Mucosa of gallbladder (tissue), 1 donor: ENCODE data around the gene RNF215. TPM values are rescaled to one million over a fixed set of nuclear protein-coding genes. Genes with fewer than 3 reads are reported as not detected.

ENCODE experiments used
- DNase-seq: peaks from one replicate; pipeline ENCODE4 v3.0.0-alpha.2; 2020; ENCODE audit warnings: low spot score
- total RNA-seq: library from RNA; stranded (reverse); gene quantifications from one replicate; pipeline ENCODE4 v1.2.1, GENCODE V29; 2021
- donor health status: DM: no; HTN: no; CAD: no.

Gene RNF215
- total RNA-seq, result 31.2 TPM

DNA sequence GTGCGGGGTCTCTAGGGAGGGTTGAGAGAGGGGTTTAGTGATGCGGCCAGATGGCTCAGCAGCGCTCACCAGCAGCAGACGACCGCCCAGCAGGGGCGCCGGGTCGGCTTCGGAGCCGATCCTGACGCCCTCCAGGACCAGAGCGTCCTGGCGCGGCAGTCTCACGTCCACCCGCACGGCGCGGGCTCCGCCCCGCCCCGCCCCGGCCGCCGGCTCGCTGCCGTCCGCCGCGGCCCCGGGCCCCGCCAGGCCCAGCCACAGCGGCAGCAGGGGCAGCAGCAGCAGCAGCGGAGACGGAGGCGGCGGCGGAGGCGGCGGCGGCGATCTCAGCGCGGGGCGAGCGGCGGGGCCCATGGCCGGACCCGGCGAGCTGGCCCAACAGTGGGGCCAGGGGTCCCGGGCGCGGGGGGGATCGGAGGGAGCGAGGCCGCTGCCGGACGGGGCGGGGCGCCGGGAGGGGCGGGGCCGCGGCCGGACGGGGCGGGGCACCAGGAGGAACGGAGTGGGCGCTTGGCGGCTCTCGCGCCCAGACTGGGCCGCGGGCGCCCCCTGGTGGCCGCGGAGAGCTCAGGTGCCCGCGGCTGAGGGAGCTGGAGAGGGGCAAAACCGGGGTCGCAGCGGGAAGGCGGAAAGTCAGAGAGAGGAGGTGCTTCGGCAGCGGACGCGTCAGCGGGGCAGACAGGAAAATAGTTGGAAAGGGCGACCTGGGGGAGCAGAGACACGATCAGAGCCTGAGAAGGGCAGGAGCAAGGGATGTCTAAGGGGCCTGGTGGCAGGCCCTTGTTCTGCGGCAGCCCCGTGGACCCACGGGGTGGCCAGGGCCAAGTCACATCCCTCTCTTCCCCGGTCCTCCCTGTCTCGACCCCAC is at the start of gene RNF215:
RNF215 (minus strand) TSS at position 452 of the 868 bp plus-strand sequence; CDS start at position 354, 98 bp downstream.
- peak; percentile 74 for DNase-seq

GRCh38 chr22:30436196-30436595 is 49.0 kb upstream of the RNF215 start:
- DNase-seq, result no peak

GRCh38 chr22:30435674-30436126 is 48.5 kb upstream of the RNF215 start:
- DNase-seq, result peak; percentile 65

DNA sequence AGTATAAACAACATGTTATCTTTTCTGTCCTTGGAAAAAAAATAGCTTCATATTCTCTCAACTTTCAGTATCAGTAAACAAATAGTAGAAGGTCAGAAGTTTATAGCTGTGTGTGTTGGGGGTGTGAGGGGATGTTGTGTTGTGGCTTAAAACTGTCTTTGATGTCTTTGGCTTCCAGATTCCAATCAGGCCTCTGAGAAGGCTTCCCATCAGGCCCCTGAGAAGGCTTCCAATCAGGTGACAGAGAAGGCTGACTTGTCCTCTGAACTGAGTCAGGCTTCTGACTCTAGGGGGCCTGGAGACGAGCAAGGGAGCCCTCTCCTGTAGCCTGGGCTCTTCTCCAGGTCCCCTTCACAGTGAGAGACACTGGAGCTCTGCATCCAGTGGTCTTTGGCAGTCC is 47.6 kb upstream of the RNF215 start:
- no peak for DNase-seq

GRCh38 chr22:30433773-30434172 is 46.6 kb upstream of the RNF215 start:
- no peak for DNase-seq

- DNase-seq, result no peak
Measured at GRCh38 chr22:30433227-30433626, 46.0 kb upstream of the RNF215 start.

- no peak for DNase-seq
Measured at GRCh38 chr22:30432520-30432919, 45.3 kb upstream of the RNF215 start.

- DNase-seq, result no peak
Measured at GRCh38 chr22:30432096-30432495, 44.9 kb upstream of the RNF215 start.

DNA sequence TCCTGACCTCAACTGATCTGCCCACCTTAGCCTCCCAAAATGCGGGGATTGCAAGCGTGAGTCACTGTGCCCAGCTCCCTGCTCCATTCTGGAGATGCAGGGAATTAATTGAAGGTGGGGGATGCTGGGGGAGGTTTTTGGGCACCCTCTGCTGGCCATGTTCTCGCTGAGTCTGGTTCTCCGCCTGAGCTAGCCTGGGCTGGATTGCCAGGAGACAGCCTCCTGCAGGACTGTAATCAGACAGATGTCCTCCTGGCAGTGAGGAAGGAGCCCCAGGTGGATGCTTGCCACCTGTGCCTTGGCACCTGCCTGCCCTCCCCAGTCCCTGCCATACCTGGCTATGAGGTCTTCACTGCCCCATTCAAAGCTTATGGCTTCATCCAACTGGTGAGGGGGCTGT is 43.7 kb upstream of the RNF215 start:
- no peak for DNase-seq

- no peak for DNase-seq
Measured at GRCh38 chr22:30429887-30430286, 42.7 kb upstream of the RNF215 start.

- DNase-seq, result no peak
Measured at GRCh38 chr22:30427871-30428270, 40.7 kb upstream of the RNF215 start.

GRCh38 chr22:30426388-30427353 is 39.5 kb upstream of the RNF215 start:
- DNase-seq, result peak; percentile 90

- peak; percentile 40 for DNase-seq
Measured at GRCh38 chr22:30425616-30426387, 38.6 kb upstream of the RNF215 start, which contains the start of gene MTFP1. Gene MTFP1, plus strand, starts transcription at chr22:30425768. Its CDS starts 112 bp downstream, at chr22:30425880.

DNA sequence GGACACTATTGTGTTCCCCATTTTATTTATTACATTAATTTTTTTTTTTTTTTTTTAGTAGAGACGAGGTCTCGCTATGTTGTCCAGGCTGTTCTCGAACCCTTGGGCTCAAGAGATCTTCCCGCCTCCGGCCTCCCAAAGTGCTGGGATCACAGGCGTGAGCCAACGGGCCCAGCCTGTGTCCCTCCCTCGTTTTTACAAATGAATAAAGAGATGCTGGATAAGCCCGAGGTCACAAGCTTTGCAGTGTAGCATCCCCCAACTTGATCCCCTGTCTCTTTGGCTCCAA is 38.1 kb upstream of the RNF215 start:
- DNase-seq, result no peak

DNA sequence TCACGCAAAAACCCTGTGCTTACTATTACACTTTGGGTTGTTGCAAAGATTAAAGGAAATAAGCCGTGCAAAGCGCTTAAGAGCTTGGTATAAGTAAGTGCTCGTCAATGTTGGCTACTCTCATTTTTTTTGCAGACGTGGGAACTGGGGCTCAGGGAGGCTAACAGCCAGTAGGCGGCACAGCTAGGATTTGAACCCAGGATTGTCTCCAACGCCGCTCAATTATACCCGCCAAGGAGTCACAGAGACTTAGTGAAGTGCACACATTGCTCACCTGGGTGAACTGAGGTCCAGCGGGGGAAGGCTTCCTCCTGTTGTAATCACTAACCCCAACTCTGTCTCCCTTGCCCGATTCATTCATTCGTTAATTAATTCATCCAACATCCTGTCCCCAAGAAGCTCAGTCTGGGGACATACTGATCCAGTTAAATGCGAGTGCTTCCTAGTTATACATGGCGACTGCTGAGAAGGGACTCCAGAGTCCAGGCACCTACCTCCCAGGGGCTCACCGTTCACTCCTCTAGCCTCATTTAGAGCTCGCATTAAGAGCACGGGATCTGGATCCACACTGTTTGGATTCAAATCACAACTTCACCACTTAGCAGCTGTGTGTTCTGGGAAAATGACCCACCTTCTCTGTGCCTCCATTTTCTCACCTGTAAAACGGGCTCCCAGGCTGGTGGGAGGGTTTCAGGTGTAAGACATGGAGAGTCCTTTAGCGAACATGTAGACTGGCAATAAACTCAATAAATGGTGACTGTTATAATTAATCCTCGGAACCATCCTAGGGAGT is 37.5 kb upstream of the RNF215 start:
- no peak for DNase-seq

GRCh38 chr22:30423959-30424533 is 36.8 kb upstream of the RNF215 start:
- peak; percentile 100 for DNase-seq

GRCh38 chr22:30423301-30423958 is 36.2 kb upstream of the RNF215 start:
- DNase-seq, result peak; percentile 43

DNA sequence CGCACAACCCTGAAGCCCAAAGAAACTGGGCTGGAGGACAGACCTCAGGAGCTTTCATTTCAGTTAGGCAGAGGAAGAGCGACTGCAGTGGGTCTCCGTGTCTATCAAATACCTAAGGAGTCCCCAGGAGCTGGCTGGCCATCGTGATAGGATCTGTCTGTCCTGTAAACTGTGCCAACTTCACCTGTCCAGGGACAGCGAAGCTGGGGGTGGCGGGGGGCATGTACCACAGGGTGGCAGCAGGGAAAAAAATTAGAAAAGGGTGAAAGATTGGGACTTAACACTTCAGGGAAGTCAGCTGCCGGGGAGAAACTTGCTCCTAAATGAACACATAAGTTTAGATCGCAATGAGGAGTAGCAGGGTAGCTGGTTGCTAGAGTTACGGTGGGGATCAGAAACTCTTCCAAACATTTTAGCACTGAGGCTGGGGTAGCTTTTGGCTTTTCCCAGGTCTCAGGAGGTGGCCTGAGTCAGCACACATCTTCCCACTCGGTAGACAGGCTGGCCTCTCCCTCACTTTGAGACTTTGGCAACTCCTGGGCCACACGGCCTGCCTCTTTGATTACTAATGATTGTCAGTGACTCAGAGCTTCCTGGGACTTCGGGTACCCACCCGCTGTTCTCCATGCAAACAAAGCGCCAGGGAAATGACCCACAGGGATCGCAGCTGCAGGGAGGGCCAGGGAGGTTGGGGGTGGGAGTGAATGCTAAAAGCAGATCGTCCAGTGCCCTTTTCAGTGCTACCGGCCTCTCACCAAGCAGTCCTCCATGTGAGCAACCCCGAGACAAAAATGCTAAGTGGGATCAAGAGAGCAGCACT is 35.5 kb upstream of the RNF215 start:
- peak; percentile 79 for DNase-seq
